GM21423 (cell line): ENCODE measurements around the gene ITIH3.

ENCODE experiments used
- ATAC-seq: cut with Tn5 transposase; IDR thresholded peaks from one replicate; pipeline ENCODE4 v1.9.1; 2021; ENCODE audit warnings: mild to moderate bottlenecking, moderate library complexity; ENCODE audit not compliant: unreplicated experiment

Gene ITIH3

GRCh38 chr3:52842424-52842823 is 47.8 kb downstream of the ITIH3 start:
- no peak for ATAC-seq

GRCh38 chr3:52843108-52843865 is 48.7 kb downstream of the ITIH3 start:
- ATAC-seq, result no peak

GRCh38 chr3:52843881-52844280 is 49.3 kb downstream of the ITIH3 start:
- ATAC-seq, result no peak

- no peak for ATAC-seq
Observed at GRCh38 chr3:52844290-52844975, 49.8 kb downstream of the ITIH3 start.

GRCh38 chr3:52845157-52845556 is 50.6 kb downstream of the ITIH3 start:
- ATAC-seq, result no peak

DNA sequence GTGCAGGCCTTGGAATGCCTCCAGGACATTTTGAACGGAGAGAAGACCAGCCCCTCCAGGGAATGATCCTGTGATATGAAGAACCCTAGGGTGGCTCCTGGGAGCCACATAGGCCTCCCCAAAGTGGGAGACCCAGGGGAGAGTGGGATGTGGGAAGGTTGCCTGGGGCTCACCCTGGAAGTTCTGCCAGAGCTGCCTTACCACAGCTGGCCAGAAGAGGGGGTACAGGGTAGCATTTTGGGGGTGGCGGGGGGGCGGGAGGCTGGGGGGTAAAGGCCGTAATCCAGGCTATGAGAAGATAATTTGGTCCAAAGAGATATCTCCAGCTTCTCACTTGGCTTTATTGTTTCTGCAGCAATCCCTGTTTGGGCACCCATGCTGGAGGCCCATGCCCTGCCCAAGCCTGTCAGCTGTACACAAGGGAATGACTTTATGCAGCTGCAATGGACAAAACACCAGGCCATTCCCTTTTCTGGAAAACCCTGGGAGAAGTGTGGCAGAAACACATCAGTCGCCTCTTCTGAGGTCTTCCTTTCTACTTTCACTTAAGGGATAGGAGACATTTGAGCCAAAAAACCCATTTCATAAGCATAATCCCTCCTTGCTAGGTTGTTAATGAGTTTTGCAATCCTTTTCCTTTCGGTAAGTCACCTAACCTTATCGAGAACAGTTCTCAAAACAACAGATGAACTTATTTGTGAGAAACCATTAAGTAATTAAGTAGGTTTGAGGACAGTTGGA is 51.3 kb downstream of the ITIH3 start:
- no peak for ATAC-seq

DNA sequence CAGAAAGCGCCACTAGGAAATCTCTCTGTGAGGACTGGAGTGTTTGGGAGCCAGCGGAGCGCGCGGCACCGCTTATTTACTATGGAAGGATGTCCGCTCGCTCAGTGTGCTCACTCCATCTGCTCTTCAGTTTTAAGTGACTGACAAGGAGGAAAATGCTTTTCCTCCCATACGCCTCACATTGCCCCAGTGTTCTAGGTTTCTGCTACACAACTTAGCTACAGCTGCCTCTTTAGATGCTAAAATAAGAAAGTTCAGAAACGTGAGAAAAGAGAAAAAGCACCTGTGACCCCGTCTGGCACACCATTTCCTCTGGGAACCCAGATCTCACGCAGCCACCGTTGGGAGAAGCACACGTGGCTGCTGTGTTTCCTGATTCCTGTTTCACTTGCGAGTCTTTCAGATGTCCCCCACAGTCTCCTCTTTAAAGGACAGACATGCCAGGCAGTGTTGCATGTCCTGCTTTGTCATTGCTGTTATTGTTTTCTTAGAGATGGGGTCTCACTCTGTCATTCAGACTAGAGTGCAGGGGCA is 51.9 kb downstream of the ITIH3 start:
- peak; percentile 47 for ATAC-seq

- no peak for ATAC-seq
Observed at GRCh38 chr3:52847241-52847640, 52.6 kb downstream of the ITIH3 start.

- no peak for ATAC-seq
Observed at GRCh38 chr3:52847726-52848125, 53.1 kb downstream of the ITIH3 start.

DNA sequence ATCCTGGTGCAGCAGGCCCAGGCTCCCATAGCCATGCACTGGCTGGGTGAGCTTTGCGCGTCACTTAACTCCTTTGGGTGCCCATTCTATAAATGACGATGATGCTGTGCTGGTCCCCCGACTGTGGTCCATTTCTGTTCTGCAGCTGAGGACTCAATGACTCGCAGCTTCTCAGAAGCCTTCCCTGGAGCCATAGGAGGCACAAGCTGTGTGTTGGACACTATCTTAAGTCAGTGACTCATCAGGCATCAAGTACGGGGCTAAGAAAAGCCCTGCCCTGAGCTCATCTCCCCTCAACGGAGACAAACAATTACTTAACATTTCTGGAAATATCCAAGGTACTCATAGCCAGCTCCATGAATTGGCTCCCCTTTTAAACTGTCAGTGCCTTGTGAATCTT is 54.0 kb downstream of the ITIH3 start:
- no peak for ATAC-seq

GRCh38 chr3:52849656-52850055 is 55.1 kb downstream of the ITIH3 start:
- no peak for ATAC-seq

GRCh38 chr3:52851348-52851747 is 56.8 kb downstream of the ITIH3 start:
- ATAC-seq, result peak; percentile 40

DNA sequence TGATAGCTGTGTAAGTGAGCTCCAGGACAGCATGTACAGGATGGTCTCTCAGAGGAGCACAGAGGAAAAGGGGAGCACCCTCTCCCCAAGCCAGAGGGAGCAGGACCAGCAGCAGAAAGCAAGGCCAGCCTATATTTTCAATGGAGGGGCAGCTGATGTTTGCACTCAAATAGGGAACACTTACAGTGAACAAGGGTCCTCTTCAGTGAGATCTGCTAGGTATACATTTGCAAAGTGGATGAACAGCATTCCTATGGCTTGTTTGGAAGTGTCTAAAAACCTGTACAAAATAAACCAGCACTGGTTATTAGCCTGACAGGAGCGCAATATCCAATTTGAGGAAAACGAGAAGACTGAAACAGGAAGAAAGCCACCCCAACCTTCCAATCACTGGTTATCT is 57.8 kb downstream of the ITIH3 start:
- ATAC-seq, result no peak

DNA sequence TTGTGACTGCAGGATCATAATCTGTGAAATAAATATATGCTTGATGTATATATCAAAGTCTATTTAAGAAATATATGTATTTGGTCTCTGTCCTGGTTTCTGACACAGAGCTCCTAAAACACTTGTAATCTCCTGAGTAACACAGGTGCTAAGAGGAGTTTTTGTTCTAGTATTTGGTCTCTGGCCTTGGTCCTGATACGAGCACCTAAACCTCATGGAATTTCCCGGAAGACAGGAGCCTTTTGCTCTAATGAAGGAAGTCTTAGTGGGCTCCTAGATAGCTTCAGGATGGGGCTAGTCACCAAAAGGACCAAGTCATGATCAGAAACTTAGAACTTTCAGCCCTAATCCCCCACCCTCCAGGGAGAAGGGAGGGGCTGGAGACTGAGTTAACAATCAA is 59.4 kb downstream of the ITIH3 start:
- ATAC-seq, result no peak

GRCh38 chr3:52856666-52857065 is 62.1 kb downstream of the ITIH3 start:
- peak; percentile 66 for ATAC-seq

DNA sequence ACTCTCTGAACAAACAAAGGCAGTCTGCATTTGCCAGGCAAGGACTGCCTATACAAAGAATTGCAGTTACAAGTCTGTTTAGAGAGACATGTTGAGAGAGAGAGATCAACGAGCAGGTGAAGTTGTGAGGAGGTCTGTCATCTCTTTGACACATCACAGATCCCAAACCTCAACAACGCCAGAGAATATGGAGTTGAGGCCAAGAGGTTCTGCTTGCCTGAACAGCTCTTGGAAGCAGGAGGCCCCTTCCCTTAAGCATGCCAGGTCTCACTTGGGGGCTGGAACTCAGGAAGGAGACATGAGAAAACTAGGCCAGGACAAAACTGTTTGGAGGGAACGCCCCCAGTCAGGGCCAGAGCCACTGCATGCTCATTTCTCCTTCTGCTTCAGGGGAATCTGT is 62.5 kb downstream of the ITIH3 start:
- peak; percentile 18 for ATAC-seq

- no peak for ATAC-seq
Observed at GRCh38 chr3:52857864-52858263, 63.3 kb downstream of the ITIH3 start.
